GM21390 (cell line): ENCODE results near the gene NFX1.

Experiments used
- ATAC-seq: cut with Tn5 transposase; IDR thresholded peaks from one replicate; pipeline ENCODE4 v1.9.1; 2021; ENCODE audit not compliant: unreplicated experiment

The NFX1 gene

GRCh38 chr9:33265211-33265865, 25.0 kb upstream of the NFX1 start:
- ATAC-seq = no peak

- ATAC-seq = no peak
Measured at GRCh38 chr9:33267151-33267767, 23.1 kb upstream of the NFX1 start.

- no peak for ATAC-seq
Measured at GRCh38 chr9:33270146-33270545, 20.2 kb upstream of the NFX1 start.

GRCh38 chr9:33272061-33272460, 18.3 kb upstream of the NFX1 start:
- no peak for ATAC-seq

GRCh38 chr9:33273266-33273971, 16.9 kb upstream of the NFX1 start:
- ATAC-seq = no peak

GRCh38 chr9:33273972-33274328, 16.4 kb upstream of the NFX1 start:
- no peak for ATAC-seq

GRCh38 chr9:33277484-33277883, 12.8 kb upstream of the NFX1 start:
- ATAC-seq = no peak

- no peak for ATAC-seq
Measured at GRCh38 chr9:33285502-33285901, 4.8 kb upstream of the NFX1 start.

GRCh38 chr9:33287087-33287490, 3.2 kb upstream of the NFX1 start:
- no peak for ATAC-seq

GRCh38 chr9:33288235-33288634, 2.1 kb upstream of the NFX1 start:
- no peak for ATAC-seq

GRCh38 chr9:33288828-33289483, 1.4 kb upstream of the NFX1 start:
- ATAC-seq = no peak

- ATAC-seq = no peak
Measured at GRCh38 chr9:33289496-33289895, 820 bp upstream of the NFX1 start.

- peak; percentile 28 for ATAC-seq
Measured at GRCh38 chr9:33289936-33290246, 425 bp upstream of the NFX1 start.

- ATAC-seq = no peak
Measured at GRCh38 chr9:33291031-33291397, 698 bp downstream of the NFX1 start.

- ATAC-seq = no peak
Measured at GRCh38 chr9:33291901-33292300, 1.6 kb downstream of the NFX1 start.

GRCh38 chr9:33293782-33294181, 3.5 kb downstream of the NFX1 start:
- ATAC-seq = no peak

GRCh38 chr9:33294670-33295432, 4.5 kb downstream of the NFX1 start:
- no peak for ATAC-seq

GRCh38 chr9:33295571-33295970, 5.3 kb downstream of the NFX1 start:
- peak; percentile 47 for ATAC-seq

- peak; percentile 90 for ATAC-seq
Measured at GRCh38 chr9:33297432-33297831, 7.1 kb downstream of the NFX1 start.

- no peak for ATAC-seq
Measured at GRCh38 chr9:33300546-33300945, 10.2 kb downstream of the NFX1 start.

GRCh38 chr9:33304362-33304761, 14.0 kb downstream of the NFX1 start:
- peak; percentile 65 for ATAC-seq
